ENCODE data around the gene PRKAG2.

DNA sequence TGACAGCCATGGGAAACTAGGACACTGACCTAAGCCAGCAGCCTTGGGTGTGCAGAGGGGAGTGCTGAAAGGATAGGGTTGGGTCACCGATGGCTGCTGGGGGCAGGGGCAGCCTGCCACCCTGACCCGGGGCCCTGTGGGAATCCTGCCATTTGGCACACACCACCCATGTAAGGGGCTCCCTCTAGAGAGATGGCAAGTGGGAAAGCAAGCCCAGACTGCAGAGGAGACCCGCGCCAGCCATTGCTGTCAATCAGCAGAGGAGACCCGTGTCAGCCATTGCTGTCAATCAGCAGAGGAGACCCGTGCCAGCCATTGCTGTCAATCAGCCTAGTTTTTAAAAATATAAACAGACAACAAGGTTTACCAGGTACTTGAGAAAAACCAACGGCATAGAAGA lies 27.4 kb upstream of the PRKAG2 start:
- TF ChIP-seq, protein P1, sequence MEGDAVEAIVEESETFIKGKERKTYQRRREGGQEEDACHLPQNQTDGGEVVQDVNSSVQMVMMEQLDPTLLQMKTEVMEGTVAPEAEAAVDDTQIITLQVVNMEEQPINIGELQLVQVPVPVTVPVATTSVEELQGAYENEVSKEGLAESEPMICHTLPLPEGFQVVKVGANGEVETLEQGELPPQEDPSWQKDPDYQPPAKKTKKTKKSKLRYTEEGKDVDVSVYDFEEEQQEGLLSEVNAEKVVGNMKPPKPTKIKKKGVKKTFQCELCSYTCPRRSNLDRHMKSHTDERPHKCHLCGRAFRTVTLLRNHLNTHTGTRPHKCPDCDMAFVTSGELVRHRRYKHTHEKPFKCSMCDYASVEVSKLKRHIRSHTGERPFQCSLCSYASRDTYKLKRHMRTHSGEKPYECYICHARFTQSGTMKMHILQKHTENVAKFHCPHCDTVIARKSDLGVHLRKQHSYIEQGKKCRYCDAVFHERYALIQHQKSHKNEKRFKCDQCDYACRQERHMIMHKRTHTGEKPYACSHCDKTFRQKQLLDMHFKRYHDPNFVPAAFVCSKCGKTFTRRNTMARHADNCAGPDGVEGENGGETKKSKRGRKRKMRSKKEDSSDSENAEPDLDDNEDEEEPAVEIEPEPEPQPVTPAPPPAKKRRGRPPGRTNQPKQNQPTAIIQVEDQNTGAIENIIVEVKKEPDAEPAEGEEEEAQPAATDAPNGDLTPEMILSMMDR (IDR thresholded peaks at IDR 0.05) = no peak
- TF ChIP-seq POLR2A (IDR thresholded peaks at IDR 0.05) (no peak), EP300 (IDR thresholded peaks at IDR 0.05) (no peak)
